ENCODE data around the gene RPL7L1. TPM values are rescaled to one million over a fixed set of nuclear protein-coding genes. Genes with fewer than 3 reads are reported as not detected.
"Not testable (repeated sequence)": the region's sequence is repeated elsewhere in the genome, so short reads cannot be mapped to it uniquely, and the experiment has no call there.

The RPL7L1 gene
- total RNA-seq, 1 donor from 2014 or later: 61.1 TPM

GRCh38 chr6:42891199-42891722 is 11.8 kb downstream of the RPL7L1 start:
- no peak for DNase-seq (ENCODE audit: low spot score)

- DNase-seq (ENCODE audit: low spot score): not testable (repeated sequence)
Measured at GRCh38 chr6:42894041-42894828, 14.8 kb downstream of the RPL7L1 start.

GRCh38 chr6:42896178-42896719 is 16.8 kb downstream of the RPL7L1 start:
- DNase-seq (ENCODE audit: low spot score): no peak

- peak; percentile 82 for DNase-seq (ENCODE audit: low spot score)
Measured at GRCh38 chr6:42898891-42899361, 19.5 kb downstream of the RPL7L1 start.

- DNase-seq (ENCODE audit: low spot score): no peak
Measured at GRCh38 chr6:42899871-42900270, 20.5 kb downstream of the RPL7L1 start.

GRCh38 chr6:42901538-42901957 is 22.1 kb downstream of the RPL7L1 start:
- DNase-seq (ENCODE audit: low spot score): peak; percentile 87

GRCh38 chr6:42902429-42903263 is 23.2 kb downstream of the RPL7L1 start:
- not testable (repeated sequence) for DNase-seq (ENCODE audit: low spot score)

- no peak for DNase-seq (ENCODE audit: low spot score)
Measured at GRCh38 chr6:42904467-42904866, 25.1 kb downstream of the RPL7L1 start.

- DNase-seq (ENCODE audit: low spot score): no peak
Measured at GRCh38 chr6:42907336-42907735, 27.9 kb downstream of the RPL7L1 start.

- DNase-seq (ENCODE audit: low spot score): no peak
Measured at GRCh38 chr6:42909835-42910234, 30.4 kb downstream of the RPL7L1 start.

- DNase-seq (ENCODE audit: low spot score): no peak
Measured at GRCh38 chr6:42911171-42912021, 32.0 kb downstream of the RPL7L1 start.

GRCh38 chr6:42914546-42914945 is 35.1 kb downstream of the RPL7L1 start:
- no peak for DNase-seq (ENCODE audit: low spot score)

GRCh38 chr6:42915732-42916131 is 36.3 kb downstream of the RPL7L1 start, which contains the start of gene PTCRA:
PTCRA (plus strand) TSS chr6:42916053; CDS start chr6:42916070, 17 bp downstream.
- no peak for DNase-seq (ENCODE audit: low spot score)

GRCh38 chr6:42916288-42916687 is 36.9 kb downstream of the RPL7L1 start:
- no peak for DNase-seq (ENCODE audit: low spot score)

GRCh38 chr6:42921801-42922200 is 42.4 kb downstream of the RPL7L1 start:
- no peak for DNase-seq (ENCODE audit: low spot score)

- DNase-seq (ENCODE audit: low spot score): no peak
Measured at GRCh38 chr6:42923666-42924065, 44.2 kb downstream of the RPL7L1 start.

- DNase-seq (ENCODE audit: low spot score): no peak
Measured at GRCh38 chr6:42925248-42925857, 45.9 kb downstream of the RPL7L1 start.

- peak; percentile 94 for DNase-seq (ENCODE audit: low spot score)
Measured at GRCh38 chr6:42928986-42929820, 49.8 kb downstream of the RPL7L1 start, which contains the start of gene CNPY3. CNPY3 (plus strand) TSS chr6:42929480; CDS start chr6:42929571, 91 bp downstream.

GRCh38 chr6:42929821-42930360 is 50.5 kb downstream of the RPL7L1 start:
- DNase-seq (ENCODE audit: low spot score): peak; percentile 30
